Activated CD4-positive, CD25-positive, alpha-beta regulatory T cell treated with anti-CD3 and anti-CD28 coated beads, Interleukin-2, amount 50 U/mL, for 24 hours (primary cell): ENCODE measurements around the gene PHACTR3.

ENCODE experiments used
- ATAC-seq, 2 donors: fragments of 150-1000 bp; cut with Tn5 transposase; one replicate each; pipeline ENCODE4 v1.10.0; 2021; ENCODE audit warnings: mild to moderate bottlenecking in 1 of 2, moderate library complexity in 1 of 2

The PHACTR3 gene

DNA sequence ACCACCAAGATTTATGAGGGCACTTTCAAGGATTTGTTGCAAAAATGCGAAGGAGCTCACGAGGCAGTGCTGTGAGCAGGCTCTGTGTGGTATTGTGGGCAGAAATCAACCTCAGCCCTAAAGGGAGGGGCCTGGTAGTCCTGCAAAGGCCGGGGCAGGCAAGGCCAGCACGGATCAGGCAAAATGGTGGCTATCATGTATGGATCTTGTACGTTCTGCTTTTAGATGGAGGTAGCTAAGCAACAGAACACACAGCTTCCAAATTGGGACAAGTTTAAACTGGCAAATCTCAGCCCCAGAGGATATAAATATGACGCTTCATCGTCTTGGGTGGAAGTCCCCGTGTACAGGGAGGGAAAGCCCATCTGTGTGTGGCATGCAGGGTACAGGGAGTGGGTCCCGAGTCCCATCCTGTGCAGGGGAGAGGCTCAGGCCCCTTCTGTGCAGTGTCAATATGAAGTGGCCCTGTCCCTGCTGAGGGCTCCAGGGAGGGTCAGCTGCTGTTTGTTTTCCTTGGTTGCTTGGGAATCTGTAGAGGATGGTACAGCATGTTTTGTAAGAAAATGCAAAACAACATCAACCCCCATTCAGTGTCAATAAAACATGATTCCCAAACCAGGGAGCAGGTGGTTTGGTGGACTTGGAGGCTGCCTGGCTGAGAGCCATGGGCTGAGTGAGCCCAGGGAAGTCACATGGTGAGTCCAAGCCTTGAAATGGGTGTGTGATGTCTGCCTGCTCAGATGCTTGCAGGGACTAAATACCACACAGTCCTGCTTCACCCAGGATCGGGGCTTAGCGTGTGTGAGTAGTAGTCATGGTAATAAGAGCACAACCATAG lies 216.1 kb downstream of the PHACTR3 start:
- ATAC-seq = no peak

DNA sequence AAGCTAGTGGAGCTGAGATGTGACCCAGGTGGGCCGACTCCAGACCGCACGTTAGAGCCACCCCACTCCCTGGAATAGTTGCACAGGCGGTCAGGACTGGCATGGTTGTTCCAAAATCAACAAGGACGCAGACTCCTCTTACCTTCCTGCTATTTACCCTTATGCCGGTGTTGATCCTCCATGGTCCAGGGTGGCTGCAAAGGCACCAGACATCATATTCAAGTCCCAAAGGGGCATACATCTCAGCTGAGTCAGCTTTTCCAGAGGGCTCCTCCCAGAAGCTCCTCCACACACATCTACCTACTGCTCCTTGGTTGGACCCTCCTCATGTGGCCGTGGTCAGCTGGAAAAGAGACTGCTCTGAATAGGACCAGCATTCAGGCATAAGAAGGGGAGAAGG lies 216.9 kb downstream of the PHACTR3 start:
- ATAC-seq = no peak

DNA sequence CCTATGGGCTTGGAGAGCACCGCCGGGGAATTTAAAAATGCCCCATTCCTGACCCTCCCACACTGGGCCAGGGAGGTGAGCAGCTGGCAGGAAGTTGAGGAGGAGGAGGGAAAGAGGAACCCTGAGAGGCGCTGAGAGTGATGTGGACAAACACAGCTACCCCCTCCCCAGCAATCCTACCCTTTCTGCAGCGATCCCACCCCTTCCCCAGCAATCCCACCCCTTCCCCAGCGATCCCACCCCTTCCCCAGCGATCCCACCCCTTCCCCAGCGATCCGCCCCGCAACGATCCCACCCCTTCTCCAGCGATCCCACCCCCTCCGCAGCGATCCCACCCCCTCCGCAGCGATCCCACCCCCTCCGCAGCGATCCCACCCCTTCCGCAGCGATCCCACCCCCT lies 217.4 kb downstream of the PHACTR3 start:
- ATAC-seq = no peak

DNA sequence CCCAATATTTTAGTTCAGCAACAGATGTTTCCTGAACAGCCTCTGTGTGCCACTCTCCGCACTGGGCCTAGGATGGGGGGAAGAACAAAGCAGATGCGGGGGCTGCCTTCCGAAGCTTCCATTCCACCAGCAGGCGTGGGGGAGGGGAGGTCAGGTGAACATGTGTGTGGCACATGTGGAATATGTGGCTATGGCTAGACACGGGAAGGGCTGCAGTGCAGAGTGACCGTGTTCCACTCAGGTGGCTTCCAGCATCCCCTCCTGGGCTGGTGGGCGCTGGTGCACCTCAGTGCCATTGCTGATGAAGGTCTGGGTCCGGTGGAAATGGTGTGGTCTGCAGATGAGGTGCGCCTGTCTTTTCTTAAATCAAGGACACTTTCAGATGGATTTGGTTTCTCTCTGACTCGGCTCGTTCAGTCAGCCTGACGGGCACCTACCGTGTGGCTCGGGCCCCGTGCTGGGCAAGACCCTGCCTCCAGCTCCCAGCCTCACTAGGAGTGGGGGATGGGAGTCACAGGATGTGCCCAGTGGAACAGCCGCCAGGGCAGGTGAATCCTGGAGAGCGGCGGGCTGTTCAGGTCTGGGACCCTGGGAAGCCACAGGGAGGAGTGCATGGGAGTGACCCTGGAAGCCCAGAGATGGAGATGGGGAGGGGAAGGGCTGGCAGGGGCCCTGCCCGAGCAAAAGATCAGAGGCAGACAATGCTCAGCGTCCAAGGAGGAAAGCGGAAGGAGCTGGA lies 218.1 kb downstream of the PHACTR3 start:
- no peak for ATAC-seq

DNA sequence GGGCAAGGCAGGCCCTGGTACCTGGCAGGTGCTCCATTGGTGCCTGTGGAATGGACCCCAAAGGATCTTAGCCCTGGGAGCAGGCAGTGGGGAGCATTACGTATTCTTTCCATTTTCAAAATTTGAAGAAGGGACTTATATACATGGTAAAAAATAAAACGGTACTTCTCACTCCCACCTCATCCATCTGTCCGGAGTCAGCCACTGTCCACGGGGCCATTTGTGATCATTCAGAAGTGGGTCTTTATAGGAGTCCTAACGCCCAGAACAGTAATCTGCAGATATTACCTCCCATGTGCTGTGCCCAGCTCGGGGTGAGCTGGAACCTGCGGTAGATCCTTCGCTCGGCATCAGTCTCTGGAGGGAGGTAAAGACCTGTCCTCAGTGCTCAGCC lies 218.7 kb downstream of the PHACTR3 start:
- no peak for ATAC-seq

DNA sequence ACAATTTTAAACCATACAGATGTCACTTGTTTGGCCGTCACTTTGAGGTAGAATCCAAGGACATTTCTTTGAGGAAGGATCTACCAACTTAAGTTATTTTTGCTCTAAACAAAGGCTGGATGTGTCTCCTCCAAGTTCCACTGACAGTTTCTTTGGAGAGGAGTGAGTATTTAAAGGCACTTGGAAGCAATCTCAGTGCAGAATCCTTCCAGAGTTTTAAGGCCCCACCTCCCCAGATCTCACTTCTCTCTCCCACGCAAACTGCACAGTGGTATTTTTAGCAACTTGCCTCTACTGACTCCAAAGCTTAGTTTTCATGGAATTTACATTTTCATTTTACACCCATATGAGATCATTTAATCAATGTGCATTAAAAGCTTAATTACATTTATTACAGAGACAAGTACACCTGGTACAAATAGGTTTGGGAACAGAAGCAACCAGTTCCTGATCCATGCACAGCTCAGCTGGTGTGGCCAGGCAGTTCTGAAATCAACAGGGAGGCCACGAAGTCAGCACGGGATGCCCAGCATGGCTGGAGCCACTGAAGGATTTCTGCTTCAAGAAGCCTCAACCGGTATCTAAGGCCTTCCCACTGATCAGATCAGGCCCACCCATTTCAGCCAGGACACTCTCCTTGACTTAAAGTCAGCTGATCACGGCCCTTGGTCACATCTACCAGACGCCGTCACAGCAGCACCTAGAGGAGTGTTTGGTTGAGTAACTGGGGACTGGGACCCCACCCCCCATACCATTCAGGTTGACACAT lies 219.3 kb downstream of the PHACTR3 start:
- ATAC-seq = no peak

DNA sequence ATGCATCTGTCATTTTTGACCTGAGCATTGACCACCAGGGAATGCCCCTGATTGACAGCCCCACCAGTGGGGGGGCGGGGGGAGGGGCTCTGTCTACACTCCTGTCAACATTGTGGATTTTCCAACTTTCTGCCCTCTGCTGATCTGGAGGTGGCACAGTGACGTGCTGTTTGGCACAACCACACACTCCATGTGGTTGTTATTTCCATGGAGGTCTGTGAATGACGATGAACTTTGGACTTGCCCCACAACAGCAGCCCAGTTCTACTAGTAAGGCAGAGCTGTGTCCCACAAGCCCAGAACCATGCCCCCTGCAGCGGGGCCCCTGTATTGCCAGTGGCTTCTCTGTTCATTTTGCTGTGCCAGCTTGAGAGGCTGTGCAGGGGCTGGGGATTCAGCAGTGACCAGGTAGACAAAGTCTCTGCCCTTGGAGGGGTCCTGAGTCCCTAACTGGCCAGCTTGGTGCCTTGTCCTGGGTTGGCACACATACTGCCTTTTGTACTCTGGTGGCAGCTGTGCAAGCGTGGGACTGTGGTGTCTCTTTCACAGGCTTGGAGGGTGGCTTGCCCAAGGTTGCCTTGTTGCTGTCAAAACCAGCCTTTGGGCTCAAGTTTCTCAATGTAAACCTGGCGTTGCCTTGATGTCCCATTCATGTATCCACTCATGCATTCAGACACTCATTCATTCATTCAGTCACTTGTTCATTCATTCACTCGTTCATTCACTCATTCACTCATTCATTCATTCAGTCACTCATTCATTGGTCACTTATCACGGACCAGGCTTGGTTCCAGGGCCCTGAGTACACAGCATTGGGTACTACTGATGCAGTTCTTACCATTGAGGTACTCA lies 220.6 kb downstream of the PHACTR3 start:
- no peak for ATAC-seq

DNA sequence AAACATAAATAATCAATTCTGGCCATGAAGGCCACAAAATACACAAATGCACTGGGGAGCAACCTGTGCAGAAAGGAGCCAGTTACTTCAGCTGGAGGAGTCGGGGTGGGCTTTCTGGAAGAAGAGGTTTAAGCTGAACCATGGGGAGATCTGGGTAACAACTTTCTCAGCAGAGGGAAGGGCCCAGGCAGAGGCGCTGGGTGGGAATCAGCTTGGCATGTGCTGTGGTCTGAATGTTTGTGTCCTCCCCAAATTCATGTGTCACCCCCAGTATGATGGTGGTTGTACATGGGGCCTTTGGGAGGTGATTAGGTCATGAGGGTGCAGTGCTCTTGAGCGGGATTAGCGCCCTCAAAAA lies 221.2 kb downstream of the PHACTR3 start:
- ATAC-seq = no peak

DNA sequence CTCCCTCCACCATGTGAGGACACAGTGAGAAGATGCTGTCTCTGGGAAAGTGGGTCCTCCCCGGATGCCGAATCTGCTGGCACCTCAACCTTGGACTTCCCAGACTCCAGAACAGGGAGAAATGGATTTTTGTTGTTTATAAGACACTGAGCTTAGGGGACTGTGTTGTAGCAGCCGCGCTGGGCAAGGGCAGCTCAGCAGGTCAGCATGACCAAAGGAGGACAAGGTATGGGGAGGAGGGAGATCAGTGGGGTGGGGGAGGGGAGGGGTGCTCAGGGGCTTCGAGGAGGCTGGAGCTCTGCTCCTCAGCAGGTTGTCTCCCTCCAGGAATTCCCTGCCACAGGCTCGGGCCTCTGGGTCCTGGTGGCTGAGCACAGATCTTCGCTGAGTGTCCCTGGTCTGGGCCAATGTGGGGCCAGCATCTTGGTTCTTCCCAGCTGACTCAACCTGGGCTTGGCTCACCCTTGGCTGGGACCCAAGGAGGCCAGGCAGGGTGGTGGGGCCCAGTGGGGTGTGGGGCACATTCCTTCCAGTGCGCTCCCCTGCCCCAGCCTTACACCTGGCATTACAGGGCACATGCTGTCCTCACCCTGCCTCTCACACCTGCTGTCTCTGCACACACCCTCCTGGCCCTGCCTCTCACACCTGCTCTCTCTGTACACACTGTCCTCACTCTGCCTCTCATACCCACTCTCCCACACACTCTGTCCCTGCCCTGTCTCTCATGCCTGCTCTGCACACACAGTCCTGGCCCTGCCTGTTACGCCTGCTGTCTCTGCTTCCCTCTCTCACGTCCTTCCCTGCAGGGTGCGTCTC lies 221.8 kb downstream of the PHACTR3 start:
- ATAC-seq = no peak

DNA sequence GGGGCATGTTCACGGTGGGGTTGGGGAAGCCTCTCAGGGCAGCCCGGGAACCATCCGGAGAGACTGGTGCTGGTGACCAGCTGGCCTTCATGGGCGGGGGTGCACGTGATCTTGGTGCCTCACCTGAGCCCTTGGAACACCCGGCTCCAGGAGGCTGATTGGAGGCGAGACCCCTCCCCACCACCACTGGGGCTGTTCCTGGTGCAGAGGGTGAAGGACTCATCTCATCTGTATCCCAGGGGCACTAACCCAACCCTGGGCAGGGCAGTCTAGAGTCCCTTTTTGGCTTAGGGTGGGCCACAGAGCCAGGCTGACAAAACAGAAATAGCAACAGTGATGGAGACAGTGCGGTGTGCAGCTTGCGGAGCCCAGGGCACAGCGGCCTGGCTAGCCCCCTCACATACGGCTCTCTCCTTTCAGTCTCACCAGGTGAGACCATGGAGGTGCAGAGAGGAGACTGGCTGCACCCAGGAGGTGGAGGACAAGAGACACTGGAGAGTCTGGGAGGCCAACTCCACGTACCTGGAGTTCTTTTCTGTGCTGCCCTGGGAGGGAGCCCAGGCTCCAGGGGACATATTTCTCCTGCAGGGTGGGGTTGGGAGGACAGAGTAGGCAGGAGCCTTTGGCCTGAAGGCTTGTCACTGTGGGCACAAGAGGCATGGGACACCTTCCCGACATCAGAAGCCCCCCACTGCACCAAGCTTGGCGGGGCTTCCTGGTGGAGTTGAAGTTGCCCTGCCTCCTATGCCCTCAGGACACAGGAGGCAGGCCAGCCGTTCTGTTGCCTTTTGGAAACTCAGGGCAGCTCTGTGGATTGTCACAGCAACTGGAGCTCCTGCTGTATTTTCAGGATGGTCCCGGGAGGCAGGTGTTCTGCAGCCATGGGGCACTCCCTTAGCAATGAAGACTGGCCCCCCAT lies 223.1 kb downstream of the PHACTR3 start:
- no peak for ATAC-seq

DNA sequence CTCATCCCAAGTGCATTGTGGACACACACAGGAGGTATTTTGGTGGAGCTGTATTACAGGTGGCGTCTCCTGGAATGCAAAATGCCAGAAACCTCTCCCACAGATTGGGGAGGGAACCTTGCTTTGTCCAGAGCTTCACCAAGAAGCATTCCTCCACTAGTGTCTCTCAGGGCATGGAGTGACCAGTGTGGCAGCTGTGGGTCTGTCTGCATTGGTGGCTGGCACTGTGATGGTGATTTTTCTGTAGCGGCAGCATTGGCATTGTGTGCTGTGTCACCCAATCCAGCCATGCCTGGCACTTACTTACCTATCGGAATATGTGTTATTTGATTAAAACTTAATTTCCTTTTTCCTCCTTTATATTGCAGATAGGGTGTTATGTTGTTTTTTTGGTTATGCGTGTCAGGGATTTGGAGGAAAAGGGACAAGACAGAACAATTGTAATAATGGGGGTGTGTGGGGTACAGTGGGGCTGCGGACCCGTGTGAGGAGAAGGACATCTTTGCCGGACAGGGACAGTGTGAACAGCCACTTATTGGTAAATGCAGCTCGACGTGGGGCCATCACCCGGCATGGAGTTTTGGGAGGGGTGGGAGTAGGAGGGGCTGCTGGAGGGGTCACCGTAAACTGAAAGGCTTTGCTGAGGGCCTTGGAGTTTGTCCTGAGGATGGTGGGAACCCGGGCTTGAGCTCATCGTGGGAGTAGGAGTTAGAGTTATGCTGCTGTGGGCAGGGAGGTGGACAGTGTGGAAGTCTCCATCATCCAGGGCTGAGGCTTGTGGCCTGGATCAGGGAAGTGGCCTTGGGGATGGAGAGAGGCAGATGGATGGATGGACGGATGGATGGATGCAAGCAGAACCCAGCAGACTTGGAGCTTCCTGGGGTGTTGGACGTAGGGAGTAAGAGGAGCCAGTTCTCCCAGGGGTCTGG lies 224.0 kb downstream of the PHACTR3 start:
- no peak for ATAC-seq

GRCh38 chr20:59829054-59829785 lies 224.9 kb downstream of the PHACTR3 start:
- ATAC-seq = no peak

GRCh38 chr20:59829786-59830664 lies 225.7 kb downstream of the PHACTR3 start:
- ATAC-seq = no peak

GRCh38 chr20:59830665-59831023 lies 226.3 kb downstream of the PHACTR3 start:
- ATAC-seq = no peak

GRCh38 chr20:59831024-59831915 lies 226.9 kb downstream of the PHACTR3 start:
- no peak for ATAC-seq

DNA sequence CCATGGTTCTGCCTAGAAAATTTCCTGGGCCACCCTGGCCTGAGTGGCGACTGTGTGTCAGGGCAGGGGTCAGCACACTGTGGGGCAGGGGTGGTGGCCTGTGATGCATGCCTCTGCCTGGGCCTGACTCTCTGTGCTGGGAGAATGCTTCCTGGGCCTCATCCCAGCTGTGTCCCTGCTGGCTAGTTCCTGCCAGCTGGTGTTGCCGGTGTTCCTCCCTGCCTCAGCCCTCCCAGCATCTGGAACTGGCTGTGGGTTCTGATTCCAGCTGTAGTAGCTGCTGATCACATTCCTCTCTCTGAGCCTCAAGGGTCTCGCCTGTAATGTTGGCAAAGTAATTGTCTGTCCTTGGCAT lies 227.6 kb downstream of the PHACTR3 start:
- ATAC-seq = no peak
